B cell (primary cell): Measurements from ENCODE around the gene TBC1D32. TPM values are rescaled to one million over a fixed set of nuclear protein-coding genes. Genes with fewer than 3 reads are reported as not detected.
"Not testable (repeated sequence)": the region's sequence is repeated elsewhere in the genome, so short reads cannot be mapped to it uniquely, and the experiment has no call there.

Experiments
- ATAC-seq: fragments of 200-7000 bp; cut with Tn5 transposase; one replicate; pipeline ENCODE4 v1.10.0; 2021; ENCODE audit warnings: low read depth, mild to moderate bottlenecking, moderate number of reproducible peaks, moderate library complexity
- CTCF ChIA-PET: fragments of 350-600 bp; sonication (Branson Sonifier 250); formaldehyde crosslinking; loops from one replicate; lab custom pipeline; 2021; ENCODE audit warnings: antibody characterized with exemption, inconsistent platforms; lab: Charles Lee
- POLR2A ChIA-PET: fragments of 350-600 bp; sonication (Branson Sonifier 250); formaldehyde crosslinking; loops from one replicate; lab custom pipeline; 2021; ENCODE audit warnings: antibody characterized with exemption; lab: Charles Lee
- DNase-seq: peaks from one replicate; pipeline ENCODE4 v3.0.0; 2013
- H2AFZ ChIP-seq: 2 replicates; pipeline ENCODE4 v1.6.1; 2012; ENCODE audit warnings: mild to moderate bottlenecking, low read depth, low read length; ENCODE audit not compliant: insufficient read depth, poor library complexity, severe bottlenecking
- H3K27ac ChIP-seq, 2 donors: 1 replicate in 1 of 2; 2 replicates in 1 of 2; pipeline ENCODE4 v1.5.1; 2012 to 2013; ENCODE audit warnings: low read length in 2 of 2, mild to moderate bottlenecking in 2 of 2, moderate library complexity in 1 of 2
- H3K27me3 ChIP-seq, 4 experiments: fragments of 200-600 bp in 1 of 4; sonication (generic) in 1 of 4; replicated peaks in 1 of 4; 1 replicate in 2 of 4; 2 replicates in 2 of 4; pipeline versions ENCODE4 v1.6.1 to v1.7.0; 2013 to 2016; ENCODE audit warnings: low read length in 3 of 4, mild to moderate bottlenecking in 2 of 4, mixed read lengths in 1 of 4, moderate library complexity in 1 of 4; ENCODE audit not compliant: insufficient read depth in 4 of 4, control insufficient read depth in 3 of 4; ENCODE audit errors: control extremely low read depth in 1 of 4
- H3K36me3 ChIP-seq, 2 experiments: replicated peaks in 1 of 2; 1 replicate in 1 of 2; 2 replicates in 1 of 2; pipeline versions ENCODE4 v1.6.1 to v1.7.1; 2013; ENCODE audit warnings: low read length in 1 of 2; ENCODE audit not compliant: insufficient read depth in 2 of 2, control insufficient read depth in 1 of 2; ENCODE audit errors: control extremely low read depth in 1 of 2, extremely low read depth in 1 of 2
- H3K4me1 ChIP-seq, 2 donors: fragments of 200-600 bp in 1 of 2; sonication (generic) in 1 of 2; 1 replicate in 1 of 2; 2 replicates in 1 of 2; pipeline versions ENCODE4 v1.5.1 to v1.6.1; 2013 to 2017; ENCODE audit warnings: low read length in 2 of 2; ENCODE audit not compliant: control insufficient read depth in 2 of 2, insufficient read depth in 2 of 2
- H3K4me2 ChIP-seq: replicated peaks from 2 replicates; pipeline ENCODE3; 2012; ENCODE audit warnings: mild to moderate bottlenecking, low read depth, low read length; ENCODE audit not compliant: poor library complexity, severe bottlenecking
- H3K4me3 ChIP-seq, 5 experiments: fragments of 200-600 bp in 1 of 5; sonication (generic) in 1 of 5; 1 replicate in 3 of 5; 2 replicates in 2 of 5; pipeline versions ENCODE4 v1.5.1 to v1.7.0; 2011 to 2016; ENCODE audit warnings: low read length in 4 of 5, mild to moderate bottlenecking in 4 of 5, low read depth in 2 of 5, control low read depth in 1 of 5, moderate library complexity in 1 of 5; ENCODE audit not compliant: insufficient read depth in 1 of 5; ENCODE audit errors: control extremely low read depth in 1 of 5, extremely low read depth in 1 of 5
- H3K79me2 ChIP-seq: fragments of 200-600 bp; sonication (generic); one replicate; pipeline ENCODE4 v1.6.0; 2016; ENCODE audit warnings: low read length; ENCODE audit not compliant: control insufficient read depth, insufficient read depth
- H3K9ac ChIP-seq: fragments of 200-600 bp; sonication (generic); 2 replicates; pipeline ENCODE4 v1.6.1; 2017; ENCODE audit warnings: mild to moderate bottlenecking, low read length, moderate library complexity
- H3K9me3 ChIP-seq, 3 donors: one replicate each; pipeline versions ENCODE4 v1.6.1 to v1.7.1; 2013; ENCODE audit warnings: low read length in 2 of 3; ENCODE audit not compliant: control insufficient read depth in 2 of 3, insufficient read depth in 1 of 3; ENCODE audit errors: control extremely low read depth in 1 of 3
- H4K20me1 ChIP-seq: 2 replicates; pipeline ENCODE4 v1.6.0; 2012; ENCODE audit warnings: mild to moderate bottlenecking, low read length; ENCODE audit not compliant: insufficient read depth, control insufficient read depth, poor library complexity, severe bottlenecking
- H3K27ac Mint-ChIP-seq: one replicate; pipeline ENCODE4 v1.8.0; 2021; ENCODE audit warnings: mixed read lengths
- H3K27me3 Mint-ChIP-seq: one replicate; pipeline ENCODE4 v1.8.0; 2021; ENCODE audit warnings: mixed read lengths
- H3K4me1 Mint-ChIP-seq: one replicate; pipeline ENCODE4 v1.8.0; 2021; ENCODE audit warnings: mixed read lengths
- H3K4me3 Mint-ChIP-seq: one replicate; pipeline ENCODE4 v1.8.0; 2021; ENCODE audit warnings: mixed read lengths
- H3K9me3 Mint-ChIP-seq: one replicate; pipeline ENCODE4 v1.8.0; 2022; ENCODE audit warnings: mixed read lengths; ENCODE audit not compliant: insufficient read depth
- EZH2 ChIP-seq: IDR thresholded peaks from 2 replicates; pipeline ENCODE4 v1.6.1; 2012; ENCODE audit warnings: borderline replicate concordance, low read depth, mild to moderate bottlenecking, moderate library complexity, low read length; ENCODE audit not compliant: insufficient read depth, poor library complexity, severe bottlenecking
- WGBS: methylation state at CpG from one replicate; pipeline ENCODE4 v1.1.5; 2013; ENCODE audit warnings: missing lambda C conversion rate; ENCODE audit not compliant: insufficient coverage; 5-methylcytosine and 5-hydroxymethylcytosine counted together
- intact Hi-C: fragments of 100-400 bp; cut with micrococcal nuclease; formaldehyde crosslinking; loops from one replicate; pipeline ENCODE4 v1.10.0; 2022
- polyA plus RNA-seq: library from polyadenylated mRNA; depleted of rRNA; stranded (reverse); fragments of >200 nt; gene quantifications from 2 replicates; pipeline ENCODE4 v1.2.3, GENCODE V29; 2012
- total RNA-seq, 2 donors: library from RNA; stranded (reverse); fragments of 120-200 nt in 1 of 2; gene quantifications; 1 replicate in 1 of 2; 2 replicates in 1 of 2; pipeline versions ENCODE4 v1.2.3 to v1.2.4, GENCODE V29; 2013 to 2022
- TF ChIP-seq, protein P1 (sequence below): fragments of 200-600 bp; IDR thresholded peaks from one replicate; pipeline ENCODE4 v1.8.0; 2022; ENCODE audit warnings: antibody characterized with exemption, mild to moderate bottlenecking

Gene TBC1D32
- total and polyA plus RNA-seq, 2 donors (not counting 1 experiment from before 2014, with no cell fraction given), result 9.0 to 20.9 TPM

DNA sequence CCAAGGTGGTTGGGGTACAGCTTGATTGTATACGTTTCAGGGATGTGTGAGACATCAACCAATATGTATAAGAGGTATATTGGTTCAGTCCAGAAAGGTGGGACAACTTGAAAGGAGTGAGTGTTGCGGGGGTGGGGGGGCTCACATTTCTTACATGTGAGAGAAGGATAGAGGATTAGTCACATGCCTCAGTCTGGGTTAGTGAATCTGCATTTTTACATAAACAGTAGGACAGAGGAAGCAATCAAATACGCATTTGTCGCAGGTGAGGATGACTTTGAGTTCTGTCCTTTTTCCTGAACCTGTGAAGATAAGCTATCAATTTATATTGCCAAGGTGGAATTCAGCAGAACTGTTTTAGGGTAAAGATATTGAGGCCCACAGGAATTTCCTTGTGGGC lies 42.1 kb upstream of the TBC1D32 start:
- no peaks in the 10 kb centered on the region for H3K27me3 Mint-ChIP-seq
- no peaks in the 10 kb centered on the region for H3K36me3 ChIP-seq
- H3K27me3 ChIP-seq, result no peaks in the 10 kb centered on the region
- no peak overlapping the region for H3K4me2 ChIP-seq
- no peaks in the 10 kb centered on the region for H3K9me3 ChIP-seq
- H3K27ac Mint-ChIP-seq, result no peak overlapping the region
- no peak overlapping the region for H3K9ac ChIP-seq
- H3K27ac ChIP-seq, result no peak overlapping the region
- TF ChIP-seq EZH2, result no peak
- TF ChIP-seq, protein P1, sequence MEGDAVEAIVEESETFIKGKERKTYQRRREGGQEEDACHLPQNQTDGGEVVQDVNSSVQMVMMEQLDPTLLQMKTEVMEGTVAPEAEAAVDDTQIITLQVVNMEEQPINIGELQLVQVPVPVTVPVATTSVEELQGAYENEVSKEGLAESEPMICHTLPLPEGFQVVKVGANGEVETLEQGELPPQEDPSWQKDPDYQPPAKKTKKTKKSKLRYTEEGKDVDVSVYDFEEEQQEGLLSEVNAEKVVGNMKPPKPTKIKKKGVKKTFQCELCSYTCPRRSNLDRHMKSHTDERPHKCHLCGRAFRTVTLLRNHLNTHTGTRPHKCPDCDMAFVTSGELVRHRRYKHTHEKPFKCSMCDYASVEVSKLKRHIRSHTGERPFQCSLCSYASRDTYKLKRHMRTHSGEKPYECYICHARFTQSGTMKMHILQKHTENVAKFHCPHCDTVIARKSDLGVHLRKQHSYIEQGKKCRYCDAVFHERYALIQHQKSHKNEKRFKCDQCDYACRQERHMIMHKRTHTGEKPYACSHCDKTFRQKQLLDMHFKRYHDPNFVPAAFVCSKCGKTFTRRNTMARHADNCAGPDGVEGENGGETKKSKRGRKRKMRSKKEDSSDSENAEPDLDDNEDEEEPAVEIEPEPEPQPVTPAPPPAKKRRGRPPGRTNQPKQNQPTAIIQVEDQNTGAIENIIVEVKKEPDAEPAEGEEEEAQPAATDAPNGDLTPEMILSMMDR, result no peak
- DNase-seq, result no peak
- ATAC-seq, result no peak
- H2AFZ ChIP-seq, result no peak overlapping the region
- ChIA-PET POLR2A (no interaction called here), CTCF (no interaction called here)
- no peak overlapping the region for H3K4me3 ChIP-seq
- no peaks in the 10 kb centered on the region for H3K79me2 ChIP-seq
- WGBS, result 95% methylated on average over 3 of the region's 4 CpGs
- no peak overlapping the region for H3K4me3 Mint-ChIP-seq
- H3K4me1 ChIP-seq, result no peaks in the 10 kb centered on the region
- no peaks in the 10 kb centered on the region for H3K9me3 Mint-ChIP-seq
- intact Hi-C loops, result no loop called here
- H3K4me1 Mint-ChIP-seq, result no peaks in the 10 kb centered on the region
- H4K20me1 ChIP-seq, result no peaks in the 10 kb centered on the region

DNA sequence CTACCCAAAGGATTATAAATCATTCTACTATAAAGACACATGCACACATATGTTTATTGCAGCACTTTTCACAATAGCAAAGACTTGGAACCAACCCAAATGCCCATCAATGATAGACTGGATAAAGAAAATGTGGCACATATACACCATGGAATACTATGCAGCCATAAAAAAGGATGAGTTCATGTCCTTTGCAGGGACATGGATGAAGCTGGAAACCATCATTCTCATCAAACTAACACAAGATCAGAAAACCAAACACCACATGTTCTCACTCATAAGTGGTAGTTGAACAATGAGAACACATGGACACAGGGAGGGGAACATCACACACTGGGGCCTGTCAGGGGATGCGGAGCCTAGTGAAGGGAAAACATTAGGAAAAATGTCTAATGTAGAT lies 39.9 kb upstream of the TBC1D32 start:
- H3K4me1 Mint-ChIP-seq, DNase-seq, H4K20me1 ChIP-seq, H3K9me3 ChIP-seq, H3K4me3 Mint-ChIP-seq, ATAC-seq, H3K9ac ChIP-seq, intact Hi-C loops, H3K27ac Mint-ChIP-seq, H3K27ac ChIP-seq, H2AFZ ChIP-seq, H3K9me3 Mint-ChIP-seq, H3K27me3 Mint-ChIP-seq, CTCF ChIA-PET, H3K36me3 ChIP-seq, H3K27me3 ChIP-seq, H3K4me2 ChIP-seq, H3K4me3 ChIP-seq, H3K79me2 ChIP-seq, H3K4me1 ChIP-seq, POLR2A ChIA-PET: not testable (repeated sequence)
- no CpG with 5 or more reads among the region's 1 CpG for WGBS
